HepG2 (cell line): Measurements from ENCODE around the gene STOML2. TPM values are rescaled to one million over a fixed set of nuclear protein-coding genes. Genes with fewer than 3 reads are reported as not detected.
A peak's percentile ranks its signal among the peaks of the same experiment; 100 is the strongest.

Source experiments
- ASH2L ChIP-seq: fragments of 300-600, 200-600 bp; sonication (generic); IDR thresholded peaks from 2 replicates; pipeline ENCODE4 v1.7.0; 2017; ENCODE audit warnings: low read depth, mild to moderate bottlenecking, moderate library complexity, mixed read lengths, low read length; ENCODE audit not compliant: insufficient read length
- CENPT ChIP-seq: sonication (generic); formaldehyde crosslinking; IDR thresholded peaks from 2 replicates; pipeline ENCODE4 v1.8.0; 2022; ENCODE audit warnings: low read depth, mild to moderate bottlenecking, moderate library complexity, missing genetic modification reagents
- HCFC1 ChIP-seq: fragments of 150-350 bp; IDR thresholded peaks from 2 replicates; pipeline ENCODE4 v1.6.1; 2014; ENCODE audit warnings: low read depth, low read length
- KDM2A ChIP-seq: sonication (generic); formaldehyde crosslinking; IDR thresholded peaks from 2 replicates; pipeline ENCODE4 v1.4.0; 2020; ENCODE audit warnings: low read depth, missing genetic modification reagents, borderline replicate concordance
- MAFG ChIP-seq: sonication (generic); formaldehyde crosslinking; IDR thresholded peaks from 2 replicates; pipeline ENCODE4 v1.5.1; 2020; ENCODE audit warnings: mild to moderate bottlenecking, missing genetic modification reagents
- MYC ChIP-seq: sonication (generic); formaldehyde crosslinking; IDR thresholded peaks from 2 replicates; pipeline ENCODE4 v1.9.0; 2021; ENCODE audit warnings: missing genetic modification reagents, borderline replicate concordance
- REXO4 ChIP-seq: sonication (generic); formaldehyde crosslinking; IDR thresholded peaks from 2 replicates; pipeline ENCODE4 v1.8.0; 2022; ENCODE audit warnings: missing genetic modification reagents, mild to moderate bottlenecking, borderline replicate concordance
- SCMH1 ChIP-seq: sonication (generic); formaldehyde crosslinking; IDR thresholded peaks from 2 replicates; pipeline ENCODE4 v1.9.0; 2021; ENCODE audit warnings: missing genetic modification reagents, mild to moderate bottlenecking, borderline replicate concordance
- ZBTB1 ChIP-seq: sonication (generic); formaldehyde crosslinking; IDR thresholded peaks from 2 replicates; pipeline ENCODE4 v1.4.0; 2020; ENCODE audit warnings: missing genetic modification reagents, borderline replicate concordance
- ZNF766 ChIP-seq: sonication (generic); formaldehyde crosslinking; IDR thresholded peaks from 2 replicates; pipeline ENCODE4 v1.5.0; 2020; ENCODE audit warnings: missing genetic modification reagents, borderline replicate concordance
- polyA plus RNA-seq, 8 experiments: library from polyadenylated mRNA; depleted of rRNA in 3 of 8; stranded (reverse) in 7 of 8; unstranded in 1 of 8; fragments of >200 nt; fragmentation: Illumina TruSeq in 4 of 8; extraction: Trizol in 4 of 8; gene quantifications; 2 replicates each; pipeline versions ENCODE4 v1.2.1 to v1.2.3, GENCODE V29; 2011 to 2016; ENCODE audit warnings: low read depth in 4 of 8, missing spikeins in 1 of 8, mixed read lengths in 1 of 8; ENCODE audit not compliant: insufficient read depth in 1 of 8
- total RNA-seq, 5 experiments: library from RNA; depleted of rRNA; stranded (reverse); fragments of >200 nt; fragmentation: Illumina TruSeq; extraction: Trizol; gene quantifications; 2 replicates each; pipeline ENCODE4 v1.2.3, GENCODE V29; 2016; ENCODE audit warnings: low read depth in 1 of 5
- TF ChIP-seq, protein P1 (sequence below): sonication (generic); formaldehyde crosslinking; IDR thresholded peaks from 2 replicates; pipeline ENCODE4 v1.5.0; 2020; ENCODE audit warnings: mild to moderate bottlenecking, missing genetic modification reagents, borderline replicate concordance
- TF ChIP-seq, protein P2 (sequence below): sonication (generic); formaldehyde crosslinking; IDR thresholded peaks from 2 replicates; pipeline ENCODE4 v1.9.0; 2022; ENCODE audit warnings: missing genetic modification reagents, mild to moderate bottlenecking, borderline replicate concordance
- TF ChIP-seq, protein P3 (sequence below): sonication (generic); formaldehyde crosslinking; IDR thresholded peaks from 2 replicates; pipeline ENCODE4 v1.5.1; 2020; ENCODE audit warnings: missing genetic modification reagents, mild to moderate bottlenecking, borderline replicate concordance
- TF ChIP-seq, protein P4 (sequence below): sonication (generic); formaldehyde crosslinking; IDR thresholded peaks from 2 replicates; pipeline ENCODE4 v1.9.0; 2021; ENCODE audit warnings: missing genetic modification reagents, borderline replicate concordance

The STOML2 gene
- total and polyA plus RNA-seq, 2 of the 13 experiments (the other 11 are each of a cell fraction or from before 2014, with no cell fraction given) = 245 to 250 TPM

DNA sequence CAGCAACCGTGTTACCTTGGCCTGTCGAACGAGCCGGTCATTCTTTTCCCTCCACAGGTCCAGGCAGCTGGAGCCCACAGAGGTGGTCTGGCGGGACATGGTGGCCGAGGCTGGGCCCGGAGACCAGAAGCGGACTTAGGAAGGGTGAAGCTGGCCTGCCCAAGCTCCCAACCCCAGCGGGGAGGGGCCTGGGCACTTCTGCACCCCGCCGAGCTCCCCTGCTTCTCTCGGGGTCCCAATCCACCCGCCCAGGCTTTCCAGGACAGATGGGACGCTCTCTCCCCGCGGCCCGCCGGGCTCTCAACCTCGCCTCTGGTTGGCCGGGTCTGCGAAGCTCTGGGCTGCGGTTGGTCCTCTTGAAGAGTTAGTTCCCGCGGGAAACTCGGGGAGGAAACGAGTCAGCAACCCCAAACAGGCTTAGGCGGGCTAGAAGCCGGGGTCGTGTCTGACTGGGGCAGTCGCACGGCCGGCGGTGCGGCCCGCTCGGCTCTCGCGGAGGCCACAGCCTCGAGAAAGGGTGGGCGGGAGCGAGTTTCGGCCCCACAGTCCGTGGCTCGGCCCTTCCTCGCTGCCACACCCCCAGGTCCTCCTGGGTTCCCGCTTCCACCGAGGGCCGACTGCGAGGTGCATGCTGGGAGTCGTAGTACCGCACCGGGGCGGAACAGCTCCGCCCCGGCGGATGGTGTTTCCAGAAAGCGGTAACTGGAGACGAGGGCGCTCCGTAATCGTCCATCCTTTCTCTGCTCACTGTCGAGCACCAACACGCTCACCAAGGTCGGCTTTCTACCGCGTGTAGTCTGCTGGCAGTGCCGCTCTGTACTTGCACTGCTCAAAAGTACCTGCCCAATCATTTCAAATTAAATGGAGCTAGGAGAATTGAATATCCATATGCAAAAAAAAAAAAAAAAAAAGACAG lies 23.2 kb downstream of the STOML2 start, which contains the start of gene FANCG (continued):
- TF ChIP-seq, protein P1, sequence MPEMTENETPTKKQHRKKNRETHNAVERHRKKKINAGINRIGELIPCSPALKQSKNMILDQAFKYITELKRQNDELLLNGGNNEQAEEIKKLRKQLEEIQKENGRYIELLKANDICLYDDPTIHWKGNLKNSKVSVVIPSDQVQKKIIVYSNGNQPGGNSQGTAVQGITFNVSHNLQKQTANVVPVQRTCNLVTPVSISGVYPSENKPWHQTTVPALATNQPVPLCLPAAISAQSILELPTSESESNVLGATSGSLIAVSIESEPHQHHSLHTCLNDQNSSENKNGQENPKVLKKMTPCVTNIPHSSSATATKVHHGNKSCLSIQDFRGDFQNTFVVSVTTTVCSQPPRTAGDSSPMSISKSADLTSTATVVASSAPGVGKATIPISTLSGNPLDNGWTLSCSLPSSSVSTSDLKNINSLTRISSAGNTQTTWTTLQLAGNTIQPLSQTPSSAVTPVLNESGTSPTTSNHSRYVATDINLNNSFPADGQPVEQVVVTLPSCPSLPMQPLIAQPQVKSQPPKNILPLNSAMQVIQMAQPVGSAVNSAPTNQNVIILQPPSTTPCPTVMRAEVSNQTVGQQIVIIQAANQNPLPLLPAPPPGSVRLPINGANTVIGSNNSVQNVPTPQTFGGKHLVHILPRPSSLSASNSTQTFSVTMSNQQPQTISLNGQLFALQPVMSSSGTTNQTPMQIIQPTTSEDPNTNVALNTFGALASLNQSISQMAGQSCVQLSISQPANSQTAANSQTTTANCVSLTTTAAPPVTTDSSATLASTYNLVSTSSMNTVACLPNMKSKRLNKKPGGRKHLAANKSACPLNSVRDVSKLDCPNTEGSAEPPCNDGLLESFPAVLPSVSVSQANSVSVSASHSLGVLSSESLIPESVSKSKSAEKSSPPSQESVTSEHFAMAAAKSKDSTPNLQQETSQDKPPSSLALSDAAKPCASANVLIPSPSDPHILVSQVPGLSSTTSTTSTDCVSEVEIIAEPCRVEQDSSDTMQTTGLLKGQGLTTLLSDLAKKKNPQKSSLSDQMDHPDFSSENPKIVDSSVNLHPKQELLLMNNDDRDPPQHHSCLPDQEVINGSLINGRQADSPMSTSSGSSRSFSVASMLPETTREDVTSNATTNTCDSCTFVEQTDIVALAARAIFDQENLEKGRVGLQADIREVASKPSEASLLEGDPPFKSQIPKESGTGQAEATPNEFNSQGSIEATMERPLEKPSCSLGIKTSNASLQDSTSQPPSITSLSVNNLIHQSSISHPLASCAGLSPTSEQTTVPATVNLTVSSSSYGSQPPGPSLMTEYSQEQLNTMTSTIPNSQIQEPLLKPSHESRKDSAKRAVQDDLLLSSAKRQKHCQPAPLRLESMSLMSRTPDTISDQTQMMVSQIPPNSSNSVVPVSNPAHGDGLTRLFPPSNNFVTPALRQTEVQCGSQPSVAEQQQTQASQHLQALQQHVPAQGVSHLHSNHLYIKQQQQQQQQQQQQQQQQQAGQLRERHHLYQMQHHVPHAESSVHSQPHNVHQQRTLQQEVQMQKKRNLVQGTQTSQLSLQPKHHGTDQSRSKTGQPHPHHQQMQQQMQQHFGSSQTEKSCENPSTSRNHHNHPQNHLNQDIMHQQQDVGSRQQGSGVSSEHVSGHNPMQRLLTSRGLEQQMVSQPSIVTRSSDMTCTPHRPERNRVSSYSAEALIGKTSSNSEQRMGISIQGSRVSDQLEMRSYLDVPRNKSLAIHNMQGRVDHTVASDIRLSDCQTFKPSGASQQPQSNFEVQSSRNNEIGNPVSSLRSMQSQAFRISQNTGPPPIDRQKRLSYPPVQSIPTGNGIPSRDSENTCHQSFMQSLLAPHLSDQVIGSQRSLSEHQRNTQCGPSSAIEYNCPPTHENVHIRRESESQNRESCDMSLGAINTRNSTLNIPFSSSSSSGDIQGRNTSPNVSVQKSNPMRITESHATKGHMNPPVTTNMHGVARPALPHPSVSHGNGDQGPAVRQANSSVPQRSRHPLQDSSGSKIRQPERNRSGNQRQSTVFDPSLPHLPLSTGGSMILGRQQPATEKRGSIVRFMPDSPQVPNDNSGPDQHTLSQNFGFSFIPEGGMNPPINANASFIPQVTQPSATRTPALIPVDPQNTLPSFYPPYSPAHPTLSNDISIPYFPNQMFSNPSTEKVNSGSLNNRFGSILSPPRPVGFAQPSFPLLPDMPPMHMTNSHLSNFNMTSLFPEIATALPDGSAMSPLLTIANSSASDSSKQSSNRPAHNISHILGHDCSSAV = no peak
- TF ChIP-seq, protein P2, sequence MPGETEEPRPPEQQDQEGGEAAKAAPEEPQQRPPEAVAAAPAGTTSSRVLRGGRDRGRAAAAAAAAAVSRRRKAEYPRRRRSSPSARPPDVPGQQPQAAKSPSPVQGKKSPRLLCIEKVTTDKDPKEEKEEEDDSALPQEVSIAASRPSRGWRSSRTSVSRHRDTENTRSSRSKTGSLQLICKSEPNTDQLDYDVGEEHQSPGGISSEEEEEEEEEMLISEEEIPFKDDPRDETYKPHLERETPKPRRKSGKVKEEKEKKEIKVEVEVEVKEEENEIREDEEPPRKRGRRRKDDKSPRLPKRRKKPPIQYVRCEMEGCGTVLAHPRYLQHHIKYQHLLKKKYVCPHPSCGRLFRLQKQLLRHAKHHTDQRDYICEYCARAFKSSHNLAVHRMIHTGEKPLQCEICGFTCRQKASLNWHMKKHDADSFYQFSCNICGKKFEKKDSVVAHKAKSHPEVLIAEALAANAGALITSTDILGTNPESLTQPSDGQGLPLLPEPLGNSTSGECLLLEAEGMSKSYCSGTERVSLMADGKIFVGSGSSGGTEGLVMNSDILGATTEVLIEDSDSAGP (CRISPR knock-in tag) = peak; percentile 68; the same call in 1 of the 2 replicates
- peak; percentile 77 for TF ChIP-seq HCFC1
- TF ChIP-seq, protein P3, sequence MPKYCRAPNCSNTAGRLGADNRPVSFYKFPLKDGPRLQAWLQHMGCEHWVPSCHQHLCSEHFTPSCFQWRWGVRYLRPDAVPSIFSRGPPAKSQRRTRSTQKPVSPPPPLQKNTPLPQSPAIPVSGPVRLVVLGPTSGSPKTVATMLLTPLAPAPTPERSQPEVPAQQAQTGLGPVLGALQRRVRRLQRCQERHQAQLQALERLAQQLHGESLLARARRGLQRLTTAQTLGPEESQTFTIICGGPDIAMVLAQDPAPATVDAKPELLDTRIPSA (CRISPR knock-in tag) = no peak
- TF ChIP-seq KDM2A (CRISPR knock-in tag) = peak; percentile 97
- no peak for TF ChIP-seq MAFG (CRISPR knock-in tag)
- no peak for TF ChIP-seq ZBTB1 (CRISPR knock-in tag)
- TF ChIP-seq ASH2L = peak; percentile 76
- 0 out of 2 replicates have a peak, but pooled peaks have one; percentile 61 for TF ChIP-seq ZNF766
- TF ChIP-seq, protein P4, sequence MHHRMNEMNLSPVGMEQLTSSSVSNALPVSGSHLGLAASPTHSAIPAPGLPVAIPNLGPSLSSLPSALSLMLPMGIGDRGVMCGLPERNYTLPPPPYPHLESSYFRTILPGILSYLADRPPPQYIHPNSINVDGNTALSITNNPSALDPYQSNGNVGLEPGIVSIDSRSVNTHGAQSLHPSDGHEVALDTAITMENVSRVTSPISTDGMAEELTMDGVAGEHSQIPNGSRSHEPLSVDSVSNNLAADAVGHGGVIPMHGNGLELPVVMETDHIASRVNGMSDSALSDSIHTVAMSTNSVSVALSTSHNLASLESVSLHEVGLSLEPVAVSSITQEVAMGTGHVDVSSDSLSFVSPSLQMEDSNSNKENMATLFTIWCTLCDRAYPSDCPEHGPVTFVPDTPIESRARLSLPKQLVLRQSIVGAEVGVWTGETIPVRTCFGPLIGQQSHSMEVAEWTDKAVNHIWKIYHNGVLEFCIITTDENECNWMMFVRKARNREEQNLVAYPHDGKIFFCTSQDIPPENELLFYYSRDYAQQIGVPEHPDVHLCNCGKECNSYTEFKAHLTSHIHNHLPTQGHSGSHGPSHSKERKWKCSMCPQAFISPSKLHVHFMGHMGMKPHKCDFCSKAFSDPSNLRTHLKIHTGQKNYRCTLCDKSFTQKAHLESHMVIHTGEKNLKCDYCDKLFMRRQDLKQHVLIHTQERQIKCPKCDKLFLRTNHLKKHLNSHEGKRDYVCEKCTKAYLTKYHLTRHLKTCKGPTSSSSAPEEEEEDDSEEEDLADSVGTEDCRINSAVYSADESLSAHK (CRISPR knock-in tag) = no peak
- no peak for TF ChIP-seq REXO4
- TF ChIP-seq SCMH1 (CRISPR knock-in tag) = no peak
- TF ChIP-seq MYC (CRISPR knock-in tag) = peak; percentile 72
- peak; percentile 86; the same call in 1 of the 2 replicates for TF ChIP-seq CENPT (CRISPR knock-in tag)
